Heart right ventricle (tissue), 16 donors: ENCODE data around the gene TAS2R19. TPM values are rescaled to one million over a fixed set of nuclear protein-coding genes. Genes with fewer than 3 reads are reported as not detected.
"Not testable (repeated sequence)": the region's sequence is repeated elsewhere in the genome, so short reads cannot be mapped to it uniquely, and the experiment has no call there.

Source experiments
- ATAC-seq, 8 donors: fragments of 200-7000 bp; cut with Tn5 transposase; one replicate each; pipeline ENCODE4 v1.9.1; 2020; ENCODE audit warnings: mild to moderate bottlenecking in 8 of 8, moderate library complexity in 8 of 8, moderate number of reproducible peaks in 1 of 8
- DNase-seq, 2 donors: peaks; one replicate each; pipeline ENCODE4 v3.0.0-alpha.2; 2020
- H3K27ac ChIP-seq, 10 donors: fragments of 200-600 bp; sonication (generic) in 2 of 10; one replicate each; pipeline versions ENCODE4 v1.5.0 to v1.8.0; 2020 to 2022; ENCODE audit warnings: mild to moderate bottlenecking in 3 of 10
- H3K27me3 ChIP-seq, 7 donors: fragments of 200-600 bp; one replicate each; pipeline ENCODE4 v1.8.0; 2021 to 2022; ENCODE audit warnings: mild to moderate bottlenecking in 2 of 7
- H3K36me3 ChIP-seq, 9 donors: fragments of 200-600 bp; sonication (generic) in 1 of 9; one replicate each; pipeline versions ENCODE4 v1.5.0 to v1.8.0; 2020 to 2022; ENCODE audit warnings: mild to moderate bottlenecking in 2 of 9
- H3K4me1 ChIP-seq, 9 donors: fragments of 200-600 bp; sonication (generic) in 1 of 9; one replicate each; pipeline versions ENCODE4 v1.5.0 to v1.8.0; 2020 to 2022; ENCODE audit warnings: mild to moderate bottlenecking in 4 of 9
- H3K4me3 ChIP-seq, 10 donors: fragments of 200-600 bp; sonication (generic) in 2 of 10; one replicate each; pipeline versions ENCODE4 v1.5.0 to v1.8.0; 2020 to 2022; ENCODE audit warnings: mild to moderate bottlenecking in 7 of 10, moderate library complexity in 2 of 10
- H3K9me3 ChIP-seq, 11 donors: fragments of 200-600 bp in 10 of 11; sonication (generic) in 2 of 11; one replicate each; pipeline versions ENCODE4 v1.5.0 to v1.8.0; 2013 to 2022; ENCODE audit warnings: mild to moderate bottlenecking in 2 of 11, control low read depth in 1 of 11, moderate library complexity in 1 of 11
- WGBS, 2 donors: extraction: QIAGEN DNeasy Blood & Tissue Kit; methylation state at CpG; one replicate each; pipeline ENCODE4 v1.1.7; 2013; ENCODE audit warnings: inconsistent platforms in 1 of 2; 5-methylcytosine and 5-hydroxymethylcytosine counted together
- intact Hi-C, 10 donors: fragments of 100-400 bp; cut with DNase I; formaldehyde crosslinking; loops; one replicate each; pipeline versions ENCODE4 v1.11.1 to v1.14.2; 2022
- polyA plus RNA-seq, 2 donors: library from polyadenylated mRNA; stranded (reverse); fragments of 200-250 nt; gene quantifications; one replicate each; pipeline ENCODE4 v1.2.3, GENCODE V29; 2013
- total RNA-seq, 10 donors: library from RNA; stranded (reverse); fragmentation: NEBNext Ultra II Directional in 3 of 10; extraction: Animal tissue kit (Norgen Biotek cat#: 25700) in 3 of 10; gene quantifications; one replicate each; pipeline versions ENCODE4 v1.2.1 to v1.2.4, GENCODE V29; 2021 to 2023
- TF ChIP-seq, protein P1 (sequence below), 9 donors: fragments of 200-600 bp; sonication (generic) in 2 of 9; IDR thresholded peaks; one replicate each; pipeline versions ENCODE4 v1.5.0 to v1.8.0; 2021 to 2022; ENCODE audit warnings: antibody characterized with exemption in 9 of 9, mild to moderate bottlenecking in 5 of 9, moderate library complexity in 1 of 9
- donor health status: Arrhythmogenic right ventricular cardiomyopathy.
- donor health status: ischemic (EF 13 %, LVEDD 7.1; RV severe dilation, severe dysfunction).
- donor health status: healthy with polysubstance abuse.
- donor health status: DM: no; HTN: yes; CAD: no.
- donor health status: DM: no; HTN: no; CAD: no.
- donor health status: ischemic (EF 25% LVEDD 6.9; RV normal size, moderate dysfunction).
- donor health status: ischemic (EF 25% LVEDD 5.7; RV mildly dilated, moderate dysfunction).
- donor health status: healthy.
- donor health status: DM: yes; HTN: yes; CAD: no.
- donor health status: Ischemic cardiomyopathy.
- donor health status: ischemic (EF 35%, LVEDD 5.7; RV mildly dilated, moderate dysfunction).
- donor health status: nonischemic (EF 11% LVEDD 7.7; RV severe dilation, severe dysfunction).
- donor health status: DM: yes; HTN: yes; CAD: no.
- donor health status: PGD.
- donor health status: ischemic (EF 29% LVEDD 5.4; RV normal size, mild dysfunction).
- donor health status: nonischemic (EF 23%, LVEDD 6.1; RV moderate dilation, normal function).

The TAS2R19 gene
- total and polyA plus RNA-seq, 12 donors = 0.12 to 1.2 (median 0.67) TPM

DNA sequence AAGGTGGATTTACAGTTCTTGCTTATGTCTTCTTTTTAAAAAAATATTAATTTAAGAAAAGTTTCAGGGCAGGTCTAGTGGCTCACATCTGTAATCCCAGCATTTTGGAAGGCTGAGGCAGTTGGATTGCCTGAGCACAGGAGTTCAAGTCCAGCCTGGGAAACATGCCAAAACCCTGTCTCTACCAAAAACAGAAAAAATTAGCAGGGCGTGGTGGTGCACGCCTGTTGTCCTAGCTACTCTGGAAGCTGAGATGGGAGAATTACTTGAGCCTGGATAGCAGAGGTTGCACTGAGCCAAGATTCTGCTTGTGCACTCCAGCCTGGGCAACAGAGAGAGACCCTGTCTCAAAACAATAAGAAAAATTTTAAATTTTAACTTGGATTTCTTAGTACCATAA is 45.1 kb upstream of the TAS2R19 start:
- ATAC-seq (peak in 6 of 8 donors; percentile 41 to 88 (median 82)), DNase-seq (peak in 1 of 2 donors; percentile 68)
- Histone ChIP-seq H3K27me3 (no peaks in the 10 kb centered on the region), H3K9me3 (no peaks in the 10 kb centered on the region), H3K27ac (no peak overlapping the region), H3K36me3 (no peaks in the 10 kb centered on the region), H3K4me3 (no peak overlapping the region), H3K4me1 (peaks cover 0 to 10% (median 0%) of the 10 kb centered on the region in 9 donors)
- intact Hi-C loops = loop anchor here in 2 of 10 donors (2.0 to 10.0 kb wide), 2 partner anchors 29 to 97 kb away; no protein-coding TSS in a partner anchor
- WGBS, 2 donors = 6 to 41% methylated on average over 2 of the region's 2 CpGs
- TF ChIP-seq, protein P1, sequence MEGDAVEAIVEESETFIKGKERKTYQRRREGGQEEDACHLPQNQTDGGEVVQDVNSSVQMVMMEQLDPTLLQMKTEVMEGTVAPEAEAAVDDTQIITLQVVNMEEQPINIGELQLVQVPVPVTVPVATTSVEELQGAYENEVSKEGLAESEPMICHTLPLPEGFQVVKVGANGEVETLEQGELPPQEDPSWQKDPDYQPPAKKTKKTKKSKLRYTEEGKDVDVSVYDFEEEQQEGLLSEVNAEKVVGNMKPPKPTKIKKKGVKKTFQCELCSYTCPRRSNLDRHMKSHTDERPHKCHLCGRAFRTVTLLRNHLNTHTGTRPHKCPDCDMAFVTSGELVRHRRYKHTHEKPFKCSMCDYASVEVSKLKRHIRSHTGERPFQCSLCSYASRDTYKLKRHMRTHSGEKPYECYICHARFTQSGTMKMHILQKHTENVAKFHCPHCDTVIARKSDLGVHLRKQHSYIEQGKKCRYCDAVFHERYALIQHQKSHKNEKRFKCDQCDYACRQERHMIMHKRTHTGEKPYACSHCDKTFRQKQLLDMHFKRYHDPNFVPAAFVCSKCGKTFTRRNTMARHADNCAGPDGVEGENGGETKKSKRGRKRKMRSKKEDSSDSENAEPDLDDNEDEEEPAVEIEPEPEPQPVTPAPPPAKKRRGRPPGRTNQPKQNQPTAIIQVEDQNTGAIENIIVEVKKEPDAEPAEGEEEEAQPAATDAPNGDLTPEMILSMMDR (IDR thresholded peaks at IDR 0.05) = no peak

DNA sequence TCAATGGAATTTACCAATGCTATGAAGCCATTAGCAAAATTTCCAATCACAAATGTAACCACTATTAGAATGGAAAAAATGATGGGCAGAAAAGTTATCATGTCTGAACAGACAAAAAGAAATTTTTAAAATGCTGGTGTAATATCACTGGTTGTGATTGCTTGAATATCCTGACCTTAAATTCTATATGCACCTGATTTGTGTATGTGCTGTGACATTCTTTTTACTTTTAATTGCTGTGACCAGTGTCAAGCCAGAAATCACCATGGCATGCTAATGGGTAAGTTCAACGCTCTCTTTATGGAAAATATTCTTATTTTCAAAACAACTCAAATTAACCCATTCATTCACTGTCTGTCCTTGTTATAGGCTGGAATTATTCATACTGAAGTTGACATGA is 39.8 kb upstream of the TAS2R19 start, which contains the start of gene TAS2R46:
Gene TAS2R46 (minus strand): TSS at position 101 of the 400 bp plus-strand sequence. CDS start 0 bp downstream, at position 101.
- H3K36me3 ChIP-seq, H3K4me1 ChIP-seq, H3K9me3 ChIP-seq, H3K27ac ChIP-seq, DNase-seq, H3K27me3 ChIP-seq, ATAC-seq, H3K4me3 ChIP-seq: not testable (repeated sequence)
- 89 to 98% methylated on average over 1 of the region's 1 CpG for WGBS, 2 donors
- intact Hi-C loops = loop anchor here in 1 of 10 donors (10.0 kb wide), 1 partner anchor 103 kb away; no protein-coding TSS in a partner anchor

DNA sequence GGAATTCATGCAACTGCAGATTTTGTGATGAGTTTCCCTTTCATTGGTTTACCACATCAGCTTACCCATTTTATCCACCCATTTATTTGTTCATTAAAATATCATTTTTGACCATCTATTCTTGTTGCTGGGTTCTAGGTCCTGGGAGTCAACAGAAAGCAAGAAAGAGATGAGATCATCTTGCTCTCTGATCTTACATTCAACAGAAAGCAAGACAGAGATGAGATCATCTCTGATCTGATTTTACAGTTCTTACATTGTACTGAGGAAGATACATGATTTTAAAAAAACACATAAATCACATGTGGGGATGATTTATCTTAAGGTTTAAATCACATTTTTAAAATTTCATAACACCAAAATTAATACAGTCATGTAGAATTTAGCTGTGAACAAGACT is 37.4 kb upstream of the TAS2R19 start:
- intact Hi-C loops = loop anchor here in 1 of 10 donors (10.0 kb wide), 1 partner anchor 105 kb away; no protein-coding TSS in a partner anchor
- TF ChIP-seq, protein P1 (IDR thresholded peaks at IDR 0.05) = no peak
- H3K36me3 ChIP-seq = no peaks in the 10 kb centered on the region
- no peak overlapping the region for H3K27ac ChIP-seq
- H3K9me3 ChIP-seq = no peaks in the 10 kb centered on the region
- no peak overlapping the region for H3K4me3 ChIP-seq
- H3K4me1 ChIP-seq = peaks cover 0 to 5% (median 0%) of the 10 kb centered on the region in 9 donors
- no peak for DNase-seq
- no peaks in the 10 kb centered on the region for H3K27me3 ChIP-seq
- ATAC-seq = no peak

DNA sequence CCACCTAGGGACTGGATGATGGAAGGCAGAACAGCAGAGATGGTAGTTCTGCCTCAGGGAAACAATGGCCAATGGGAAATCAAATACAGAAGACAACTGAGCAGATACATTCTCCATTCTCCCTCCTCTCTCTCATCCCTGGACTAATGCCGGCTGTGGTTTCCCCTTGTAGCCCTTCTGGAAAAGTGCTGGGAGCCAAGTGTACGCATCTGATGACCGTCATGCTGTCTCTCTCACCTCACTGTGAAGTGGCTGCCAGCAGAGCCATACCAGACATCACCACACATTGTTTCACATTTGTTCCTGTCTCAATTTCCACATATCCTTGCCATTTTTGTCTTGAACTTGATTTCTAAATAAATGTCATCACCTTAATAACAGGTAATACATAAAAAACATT is 36.6 kb upstream of the TAS2R19 start:
- H3K4me1 ChIP-seq = peaks cover 0 to 5% (median 0%) of the 10 kb centered on the region in 9 donors
- WGBS, 2 donors = 52 to 77% methylated on average over 3 of the region's 3 CpGs
- H3K9me3 ChIP-seq = no peaks in the 10 kb centered on the region
- no peaks in the 10 kb centered on the region for H3K27me3 ChIP-seq
- ATAC-seq = peak in 7 of 8 donors; percentile 55 to 96 (median 88)
- intact Hi-C loops = no loop called here
- TF ChIP-seq, protein P1 (IDR thresholded peaks at IDR 0.05) = no peak
- H3K4me3 ChIP-seq = no peak overlapping the region
- peak in 1 of 2 donors; percentile 41 for DNase-seq
- H3K27ac ChIP-seq = no peak overlapping the region
- no peaks in the 10 kb centered on the region for H3K36me3 ChIP-seq

DNA sequence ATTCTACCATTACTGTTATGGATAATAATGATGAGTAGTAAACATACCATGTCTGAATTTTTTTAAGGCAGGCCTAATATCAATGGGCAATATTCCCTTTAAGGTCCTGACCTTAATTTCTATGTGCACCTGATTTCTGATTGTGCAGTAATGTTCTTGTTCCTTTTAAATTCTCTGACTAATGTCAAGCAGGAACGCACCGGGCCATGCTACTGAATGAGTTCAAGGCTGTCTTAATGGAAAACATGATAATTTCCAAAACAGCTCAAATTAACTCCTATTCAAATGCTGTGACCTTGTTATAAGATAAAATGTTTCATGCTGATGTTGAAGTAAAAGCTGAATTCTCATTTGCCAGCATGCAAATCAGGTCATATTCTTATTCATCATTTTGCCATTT is 32.9 kb upstream of the TAS2R19 start:
- Histone ChIP-seq H3K9me3 (peaks cover 0 to 21% (median 4%) of the 10 kb centered on the region in 11 donors), H3K27ac (no peak overlapping the region), H3K27me3 (no peaks in the 10 kb centered on the region), H3K4me1 (peaks cover 0 to 5% (median 0%) of the 10 kb centered on the region in 9 donors), H3K4me3 (no peak overlapping the region), H3K36me3 (peaks cover 0 to 7% (median 0%) of the 10 kb centered on the region in 9 donors)
- intact Hi-C loops = no loop called here
- TF ChIP-seq, protein P1 (IDR thresholded peaks at IDR 0.05) = no peak
- WGBS, 2 donors = 96 to 98% methylated on average over 2 of the region's 2 CpGs
- DNase-seq (no peak), ATAC-seq (no peak)

DNA sequence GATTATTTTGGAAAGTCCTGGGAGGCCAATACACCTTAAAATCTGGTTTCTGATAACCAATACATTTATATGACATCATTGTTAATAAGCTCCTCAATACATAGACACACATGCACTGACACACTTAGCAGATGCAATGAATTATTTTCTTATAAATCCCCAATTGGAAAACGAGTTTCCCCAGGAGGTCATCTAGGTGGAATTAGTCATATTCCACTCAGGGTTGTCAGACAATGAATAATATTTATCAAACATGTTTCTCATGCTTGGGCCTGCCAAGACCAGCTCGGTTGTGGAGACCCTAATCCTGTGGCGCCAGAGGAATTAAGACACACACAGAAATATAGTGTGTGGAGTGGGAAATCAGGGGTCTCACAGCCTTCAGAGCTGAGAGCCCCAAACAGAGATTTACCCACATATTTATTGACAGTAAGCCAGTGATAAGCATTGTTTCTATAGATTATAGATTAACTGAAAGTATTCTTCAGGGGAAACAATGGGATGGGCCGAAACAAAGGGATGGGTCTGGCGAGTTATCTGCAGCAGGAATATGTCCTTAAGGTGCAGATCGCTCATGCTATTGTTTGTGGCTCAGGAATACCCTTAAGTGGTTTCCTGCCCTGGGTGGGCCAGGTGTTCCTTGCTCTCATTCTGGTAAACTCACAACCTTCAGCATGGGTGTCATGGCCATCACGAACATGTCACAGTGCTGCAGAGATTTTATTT is 27.5 kb upstream of the TAS2R19 start:
- peaks cover 0 to 24% (median 0%) of the 10 kb centered on the region in 9 donors for H3K36me3 ChIP-seq
- ATAC-seq, H3K27me3 ChIP-seq, intact Hi-C loops, H3K4me1 ChIP-seq, H3K4me3 ChIP-seq, H3K27ac ChIP-seq, DNase-seq: not testable (repeated sequence)
- H3K9me3 ChIP-seq = peaks cover 0 to 25% (median 4%) of the 10 kb centered on the region in 11 donors
- 96 to 97% methylated on average over 7 of the region's 7 CpGs for WGBS, 2 donors

DNA sequence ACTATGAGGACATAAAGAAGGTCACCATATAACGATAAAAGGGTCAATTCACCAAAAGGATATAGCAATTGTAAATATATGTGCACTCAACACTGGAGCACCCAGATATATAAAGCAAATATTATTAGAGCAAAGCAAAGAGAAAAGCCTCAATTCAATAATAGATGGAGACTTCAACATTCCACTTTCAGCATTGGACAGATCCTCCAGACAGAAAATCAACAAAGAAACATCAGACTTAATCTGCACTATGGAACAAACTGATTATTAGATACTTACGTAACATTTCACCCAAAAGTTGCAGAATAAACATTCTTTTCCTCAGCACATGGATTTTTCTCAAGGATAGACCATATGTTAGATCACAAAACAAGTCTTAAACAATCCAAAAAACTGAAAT is 18.9 kb upstream of the TAS2R19 start:
- Histone ChIP-seq H3K36me3 (peaks cover 0 to 37% (median 4%) of the 10 kb centered on the region in 9 donors), H3K9me3 (peaks cover 0 to 11% (median 0%) of the 10 kb centered on the region in 11 donors)
- H3K4me3 ChIP-seq, H3K27me3 ChIP-seq, intact Hi-C loops, H3K4me1 ChIP-seq, H3K27ac ChIP-seq, ATAC-seq, DNase-seq: not testable (repeated sequence)
- 71 to 72% methylated on average over 2 of the region's 2 CpGs for WGBS, 2 donors
